ENCODE measurements around the gene HS2ST1. TPM values are rescaled to one million over a fixed set of nuclear protein-coding genes. Genes with fewer than 3 reads are reported as not detected.
A peak's percentile ranks its signal among the peaks of the same experiment; 100 is the strongest.

The HS2ST1 gene
- total RNA-seq, 1 experiment from 2014 or later = 18.3 TPM

DNA sequence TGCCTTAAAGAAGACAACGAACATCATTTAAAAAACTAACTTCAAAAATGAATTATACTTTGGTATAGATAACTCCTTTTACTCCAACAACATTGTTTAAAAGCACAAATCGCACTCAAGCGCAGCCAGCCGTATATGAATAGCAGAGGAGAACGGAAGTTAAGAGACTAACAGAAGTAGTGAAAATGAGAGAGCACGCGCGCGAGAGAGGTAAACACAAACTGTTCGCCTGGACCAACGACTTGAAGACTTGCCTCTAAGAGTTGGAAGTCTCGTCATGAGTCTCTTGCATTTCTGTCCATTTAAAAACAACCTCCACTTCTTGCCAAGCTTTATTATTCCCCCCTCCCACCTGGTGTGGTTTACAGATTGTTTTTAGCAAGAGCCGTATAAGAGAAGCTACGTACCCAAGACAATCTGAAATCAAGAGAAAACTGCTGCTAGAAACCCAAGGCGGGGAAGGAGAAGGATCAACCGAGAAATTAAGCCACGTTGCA is 988 bp upstream of the HS2ST1 start:
- H3K27ac ChIP-seq = peak overlapping the region; percentile 92
- peak overlapping the region; percentile 61 for H3K4me3 ChIP-seq
- H3K27me3 ChIP-seq (replicated peaks) = no peaks in the 10 kb centered on the region
- DNase-seq (ENCODE audit: low read depth in 1 of 2, low spot score in 2 of 2) = no peak
- peaks cover 12% of the 10 kb centered on the region; the same call in 1 of the 2 replicates for H3K4me1 ChIP-seq (replicated peaks)
- H3K36me3 ChIP-seq = peaks cover 5% of the 10 kb centered on the region; the same call in 1 of the 2 replicates
- H3K9me3 ChIP-seq (replicated peaks) = no peaks in the 10 kb centered on the region

DNA sequence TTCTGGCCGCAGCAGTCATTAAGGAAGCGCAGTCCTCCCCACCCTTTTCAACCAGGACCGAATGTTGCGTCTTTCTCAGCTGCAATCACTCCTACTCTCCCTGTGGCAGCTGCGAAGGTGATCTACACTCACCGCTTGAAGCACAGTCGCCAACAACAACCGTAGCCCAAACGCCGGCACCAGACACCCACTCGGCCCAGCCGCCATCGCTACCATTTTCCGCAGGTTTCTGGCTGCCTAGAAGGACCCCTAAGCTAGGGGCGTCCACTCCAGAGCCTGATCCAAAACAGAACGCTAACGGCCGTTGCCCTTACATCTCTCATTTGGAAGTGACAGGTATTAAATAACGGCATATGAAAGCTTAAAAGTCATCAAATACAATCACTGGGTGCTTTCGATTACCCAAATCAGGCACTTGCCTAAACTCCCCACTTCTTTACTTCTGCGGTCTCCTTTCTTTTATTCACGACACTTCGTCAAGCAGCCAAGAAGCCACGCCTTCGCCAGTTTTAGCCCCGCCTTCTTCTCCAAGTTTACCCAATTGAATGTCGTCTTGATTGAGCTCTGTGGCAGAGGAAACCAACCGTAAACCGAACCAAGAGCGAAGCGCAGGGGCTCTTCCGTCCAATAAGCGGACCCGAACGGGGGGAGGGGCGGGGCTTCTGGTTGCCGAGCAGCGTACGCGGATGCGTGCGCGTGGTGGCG is 387 bp upstream of the HS2ST1 start, which contains the start of gene SELENOF:
Gene SELENOF, minus strand, starts transcription at position 231 of the 705 bp plus-strand sequence. Its CDS starts 15 bp downstream, at position 216.
- peak; percentile 99 to 100 for DNase-seq (ENCODE audit: low read depth in 1 of 2, low spot score in 2 of 2)
- peaks cover 12% of the 10 kb centered on the region; the same call in 1 of the 2 replicates for H3K4me1 ChIP-seq (replicated peaks)

GRCh38 chr1:86914998-86915736 is 732 bp downstream of the HS2ST1 start:
- H3K27ac ChIP-seq = peak overlapping the region; percentile 26; the same call in 1 of the 2 replicates
- peak; percentile 45 to 72 for DNase-seq (ENCODE audit: low read depth in 1 of 2, low spot score in 2 of 2)
- peak overlapping the region; percentile 61 for H3K4me3 ChIP-seq
- H3K36me3 ChIP-seq = peaks cover 3% of the 10 kb centered on the region; the same call in 1 of the 2 replicates
- H3K27me3 ChIP-seq (replicated peaks) = no peaks in the 10 kb centered on the region
- H3K9me3 ChIP-seq (replicated peaks) = no peaks in the 10 kb centered on the region
- H3K4me1 ChIP-seq (replicated peaks) = peaks cover 12% of the 10 kb centered on the region; the same call in 1 of the 2 replicates

More for the DNA sequence above, 387 bp upstream of the HS2ST1 start, which contains the start of gene SELENOF:
- Histone ChIP-seq H3K36me3 (peaks cover 3% of the 10 kb centered on the region; the same call in 1 of the 2 replicates), H3K27me3 (replicated peaks) (no peaks in the 10 kb centered on the region), H3K27ac (peak within 1 kb of the TSS; percentile 92), H3K4me3 (peak within 1 kb of the TSS; percentile 61), H3K9me3 (replicated peaks) (no peaks in the 10 kb centered on the region)

DNA sequence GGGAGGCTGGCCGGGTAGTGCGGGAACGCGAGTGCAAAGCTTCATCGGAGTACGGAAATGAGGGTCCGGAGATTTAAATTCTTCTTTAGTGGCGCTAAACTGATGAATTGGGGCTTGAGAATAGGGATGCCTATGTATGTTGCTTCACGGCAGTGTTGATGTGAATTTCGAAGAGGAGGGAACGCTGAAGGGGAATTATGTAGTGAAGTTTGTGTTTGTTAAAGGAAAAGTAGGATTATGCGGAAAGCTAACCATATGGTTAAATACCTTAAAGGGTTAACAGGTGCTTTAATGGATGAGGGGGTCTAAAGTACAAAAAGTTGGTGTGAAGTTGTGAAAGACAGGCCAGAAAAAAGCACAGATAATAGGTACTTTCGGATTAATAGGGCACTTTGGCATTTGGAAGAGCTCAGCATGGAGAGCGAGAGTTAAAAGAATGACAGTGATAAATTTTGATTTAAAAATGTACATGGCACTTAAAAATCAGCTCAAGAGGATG is 1.4 kb downstream of the HS2ST1 start:
- no peak overlapping the region for H3K27ac ChIP-seq
- H3K9me3 ChIP-seq (replicated peaks) = no peaks in the 10 kb centered on the region
- H3K36me3 ChIP-seq = peaks cover 3% of the 10 kb centered on the region; the same call in 1 of the 2 replicates
- H3K4me3 ChIP-seq = peak overlapping the region; percentile 61
- DNase-seq (ENCODE audit: low read depth in 1 of 2, low spot score in 2 of 2) = no peak
- peaks cover 12% of the 10 kb centered on the region; the same call in 1 of the 2 replicates for H3K4me1 ChIP-seq (replicated peaks)
- no peaks in the 10 kb centered on the region for H3K27me3 ChIP-seq (replicated peaks)

DNA sequence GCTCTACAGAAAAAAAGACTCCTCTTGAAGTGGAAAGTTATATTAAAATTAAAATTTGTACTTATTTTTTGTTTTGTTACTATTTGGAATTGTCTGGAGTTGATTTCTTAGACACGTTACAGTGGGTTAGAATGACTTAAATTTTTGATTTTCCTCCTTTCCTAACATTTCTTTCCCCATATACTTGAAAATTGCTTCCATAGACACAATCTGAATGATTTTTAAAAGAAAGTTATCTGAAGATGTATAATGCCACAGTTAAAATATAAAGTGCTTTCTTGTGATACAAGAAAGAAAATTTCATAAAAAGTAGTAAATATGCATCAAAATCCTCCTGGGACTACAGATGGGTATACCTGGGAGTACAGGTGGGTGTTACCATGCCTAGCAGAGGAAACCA is 2.3 kb downstream of the HS2ST1 start:
- Histone ChIP-seq H3K4me1 (replicated peaks) (peaks cover 12% of the 10 kb centered on the region; the same call in 1 of the 2 replicates), H3K36me3 (peaks cover 3% of the 10 kb centered on the region; the same call in 1 of the 2 replicates), H3K27ac (no peak overlapping the region), H3K27me3 (replicated peaks) (no peaks in the 10 kb centered on the region), H3K4me3 (no peak overlapping the region), H3K9me3 (replicated peaks) (no peaks in the 10 kb centered on the region)
- no peak for DNase-seq (ENCODE audit: low read depth in 1 of 2, low spot score in 2 of 2)

- Histone ChIP-seq H3K36me3 (no peaks in the 10 kb centered on the region), H3K9me3 (replicated peaks) (0 out of 2 replicates have a peak, but pooled peaks cover 3% of the 10 kb centered on the region), H3K4me1 (replicated peaks) (no peaks in the 10 kb centered on the region), H3K4me3 (no peak overlapping the region), H3K27ac (no peak overlapping the region), H3K27me3 (replicated peaks) (no peaks in the 10 kb centered on the region)
- no peak for DNase-seq (ENCODE audit: low read depth in 1 of 2, low spot score in 2 of 2)
These were observed 8.0 kb downstream of the HS2ST1 start for GRCh38 chr1:86922445-86922844.

GRCh38 chr1:86924324-86924960 is 10.0 kb downstream of the HS2ST1 start:
- H3K4me1 ChIP-seq (replicated peaks) = no peaks in the 10 kb centered on the region
- H3K27me3 ChIP-seq (replicated peaks) = no peaks in the 10 kb centered on the region
- H3K36me3 ChIP-seq = no peaks in the 10 kb centered on the region
- no peak for DNase-seq (ENCODE audit: low read depth in 1 of 2, low spot score in 2 of 2)
- no peak overlapping the region for H3K4me3 ChIP-seq
- H3K9me3 ChIP-seq (replicated peaks) = 0 out of 2 replicates have a peak, but pooled peaks cover 3% of the 10 kb centered on the region
- H3K27ac ChIP-seq = no peak overlapping the region

- no peaks in the 10 kb centered on the region for H3K27me3 ChIP-seq (replicated peaks)
- 0 out of 2 replicates have a peak, but pooled peaks cover 3% of the 10 kb centered on the region for H3K9me3 ChIP-seq (replicated peaks)
- no peak overlapping the region for H3K4me3 ChIP-seq
- no peak overlapping the region for H3K27ac ChIP-seq
- no peak for DNase-seq (ENCODE audit: low read depth in 1 of 2, low spot score in 2 of 2)
- H3K36me3 ChIP-seq = no peaks in the 10 kb centered on the region
- H3K4me1 ChIP-seq (replicated peaks) = no peaks in the 10 kb centered on the region
These were observed 11.3 kb downstream of the HS2ST1 start for GRCh38 chr1:86925742-86926141.

DNA sequence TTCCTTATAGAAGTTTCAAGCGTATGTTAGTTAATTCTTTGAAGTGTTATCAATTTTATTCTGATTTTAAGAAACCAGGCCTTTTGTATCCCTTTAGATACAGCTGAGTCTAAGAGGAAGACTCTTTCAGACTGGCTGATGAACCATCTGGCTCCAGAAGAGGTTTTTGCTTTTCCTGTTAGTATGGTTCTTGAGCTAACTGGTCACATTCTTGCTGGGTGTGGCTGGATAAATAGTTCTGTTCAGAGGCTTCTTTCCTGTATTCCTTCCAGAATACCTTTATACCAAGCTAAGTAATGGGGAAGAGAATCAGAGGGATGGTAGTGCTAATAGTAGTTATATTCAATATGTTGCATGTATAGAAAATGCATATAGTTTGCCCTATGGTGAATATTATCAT is 12.4 kb downstream of the HS2ST1 start:
- no peak overlapping the region for H3K4me3 ChIP-seq
- H3K9me3 ChIP-seq (replicated peaks) = 0 out of 2 replicates have a peak, but pooled peaks cover 3% of the 10 kb centered on the region
- H3K27me3 ChIP-seq (replicated peaks) = no peaks in the 10 kb centered on the region
- no peaks in the 10 kb centered on the region for H3K4me1 ChIP-seq (replicated peaks)
- no peaks in the 10 kb centered on the region for H3K36me3 ChIP-seq
- DNase-seq (ENCODE audit: low read depth in 1 of 2, low spot score in 2 of 2) = no peak
- no peak overlapping the region for H3K27ac ChIP-seq

DNA sequence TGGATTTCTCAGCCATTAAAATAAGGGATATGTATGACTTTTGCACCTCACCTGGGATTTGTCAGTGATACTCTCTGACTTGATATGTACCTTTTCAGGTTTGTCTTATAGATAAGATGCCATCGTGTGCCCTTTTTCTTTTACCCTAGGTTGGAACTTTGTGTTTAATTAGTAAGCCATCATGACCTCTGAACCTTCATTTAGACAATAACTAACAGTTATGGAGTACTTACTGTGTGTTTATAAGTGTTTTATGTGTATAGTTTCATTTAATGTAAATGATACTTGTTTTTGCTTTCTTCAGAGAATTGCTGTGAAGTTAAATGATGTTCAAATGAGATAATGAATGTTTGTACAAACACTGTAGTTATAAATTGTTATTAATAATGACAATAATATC is 14.4 kb downstream of the HS2ST1 start:
- no peak for DNase-seq (ENCODE audit: low read depth in 1 of 2, low spot score in 2 of 2)
- no peaks in the 10 kb centered on the region for H3K36me3 ChIP-seq
- H3K9me3 ChIP-seq (replicated peaks) = no peaks in the 10 kb centered on the region
- no peaks in the 10 kb centered on the region for H3K4me1 ChIP-seq (replicated peaks)
- H3K27me3 ChIP-seq (replicated peaks) = no peaks in the 10 kb centered on the region
- no peak overlapping the region for H3K27ac ChIP-seq
- no peak overlapping the region for H3K4me3 ChIP-seq

- no peaks in the 10 kb centered on the region for H3K27me3 ChIP-seq (replicated peaks)
- no peaks in the 10 kb centered on the region for H3K4me1 ChIP-seq (replicated peaks)
- H3K9me3 ChIP-seq (replicated peaks) = no peaks in the 10 kb centered on the region
- no peak overlapping the region for H3K4me3 ChIP-seq
- no peak overlapping the region for H3K27ac ChIP-seq
- DNase-seq (ENCODE audit: low read depth in 1 of 2, low spot score in 2 of 2) = no peak
- H3K36me3 ChIP-seq = no peaks in the 10 kb centered on the region
These were observed 18.6 kb downstream of the HS2ST1 start for GRCh38 chr1:86933051-86933450.

DNA sequence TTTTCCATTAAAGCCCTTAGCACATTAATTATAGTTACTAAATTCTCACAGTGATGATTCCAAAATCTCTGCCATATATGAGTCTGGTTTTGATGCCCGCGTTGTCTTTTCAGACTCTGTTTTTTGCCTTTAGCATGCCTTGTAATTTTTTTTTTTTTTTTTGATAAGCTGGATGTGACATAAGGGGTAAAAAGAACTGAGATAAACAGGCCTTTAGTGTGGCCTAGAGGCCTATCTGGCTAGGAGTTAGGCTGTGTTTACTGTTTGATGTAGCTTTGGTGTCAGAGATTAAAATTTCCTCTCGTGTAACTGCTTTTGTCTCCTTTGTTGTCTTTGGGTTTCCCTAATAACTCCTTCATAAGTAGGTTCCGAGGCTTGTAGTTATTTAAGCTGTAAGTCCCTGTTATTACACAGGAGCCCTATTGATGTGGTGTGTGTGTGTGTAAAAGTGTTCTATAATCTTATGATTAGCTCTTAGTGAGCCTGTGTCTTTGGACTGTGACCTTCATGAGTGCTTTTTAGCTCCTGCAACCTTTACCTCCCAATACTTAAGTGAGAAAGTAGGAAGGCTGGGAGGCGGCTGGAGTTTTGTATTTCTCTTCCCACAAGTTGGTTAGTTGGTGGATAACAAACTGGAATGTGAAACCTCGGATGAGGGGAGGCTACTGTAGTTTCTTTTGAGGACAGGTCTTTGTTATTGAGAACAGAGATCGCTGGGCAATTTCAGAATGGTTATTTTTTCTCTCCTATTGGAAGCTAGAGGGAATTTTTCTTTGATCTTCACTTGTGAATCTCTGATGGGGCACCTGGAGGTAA is 19.3 kb downstream of the HS2ST1 start:
- Histone ChIP-seq H3K27me3 (replicated peaks) (no peaks in the 10 kb centered on the region), H3K9me3 (replicated peaks) (no peaks in the 10 kb centered on the region), H3K36me3 (no peaks in the 10 kb centered on the region), H3K27ac (no peak overlapping the region), H3K4me1 (replicated peaks) (no peaks in the 10 kb centered on the region), H3K4me3 (no peak overlapping the region)
- DNase-seq (ENCODE audit: low read depth in 1 of 2, low spot score in 2 of 2) = no peak

Data from SJSA1 (cell line).